GM12878 (cell line): Measurements from ENCODE around the gene GPR31. TPM values are rescaled to one million over a fixed set of nuclear protein-coding genes. Genes with fewer than 3 reads are reported as not detected.

Experiments used
- ATF7 ChIP-seq: fragments of 450-650 bp; IDR thresholded peaks from 2 replicates; pipeline ENCODE4 v1.6.1; 2016; ENCODE audit warnings: low read depth, mild to moderate bottlenecking
- BRCA1 ChIP-seq: IDR thresholded peaks from 2 replicates; pipeline ENCODE4 v1.6.1; 2011; ENCODE audit warnings: low read depth, low read length, improper control_type of control experiment
- IKZF1 ChIP-seq: fragments of 450-650 bp; conservative IDR thresholded peaks from 2 replicates; pipeline ENCODE4 v1.6.1; 2017; ENCODE audit warnings: antibody characterized with exemption, mild to moderate bottlenecking
- LARP7 ChIP-seq: fragments of 450-650 bp; IDR thresholded peaks from 2 replicates; pipeline ENCODE4 v1.6.1; 2017; ENCODE audit warnings: mild to moderate bottlenecking
- MXI1 ChIP-seq: fragments of 150-350 bp; IDR thresholded peaks from 2 replicates; pipeline ENCODE4 v1.6.1; 2011; ENCODE audit warnings: low read depth, mild to moderate bottlenecking, inconsistent platforms, low read length, improper control_type of control experiment
- MYB ChIP-seq: fragments of 150-350 bp; IDR thresholded peaks from 2 replicates; pipeline ENCODE4 v1.6.1; 2014; ENCODE audit warnings: mild to moderate bottlenecking, low read depth, low read length, borderline replicate concordance
- NFIC ChIP-seq: IDR thresholded peaks from 2 replicates; pipeline ENCODE4 v1.6.1; 2012; ENCODE audit warnings: low read depth, mild to moderate bottlenecking, inconsistent platforms, low read length, moderate library complexity
- PRDM15 ChIP-seq: fragments of 450-650 bp; formaldehyde crosslinking; IDR thresholded peaks from 2 replicates; pipeline ENCODE4 v1.4.0; 2020; ENCODE audit warnings: mild to moderate bottlenecking, moderate library complexity
- RUNX3 ChIP-seq: IDR thresholded peaks from 2 replicates; pipeline ENCODE4 v1.6.1; 2012; ENCODE audit warnings: low read length, inconsistent platforms
- ZBTB11 ChIP-seq: fragments of 450-650 bp; formaldehyde crosslinking; IDR thresholded peaks from 2 replicates; pipeline ENCODE4 v1.5.0; 2022; ENCODE audit warnings: mild to moderate bottlenecking, missing genetic modification characterization
- polyA plus RNA-seq, 11 experiments: library from polyadenylated mRNA; depleted of rRNA in 4 of 11; unstranded in 6 of 11; stranded (reverse) in 5 of 11; fragments of >200 nt; fragmentation: Nextera tagmentation in 4 of 11; fragmentation: Illumina TruSeq in 1 of 11; extraction: Ambion mirVana in 4 of 11; extraction: Trizol in 1 of 11; gene quantifications; 1 replicate in 1 of 11; 2 replicates in 10 of 11; pipeline versions ENCODE4 v1.2.1 to v1.2.3, GENCODE V29; 2011 to 2016; ENCODE audit warnings: inconsistent platforms in 2 of 11, missing spikeins in 2 of 11, low read depth in 1 of 11
- total RNA-seq, 4 experiments: library from RNA; depleted of rRNA in 3 of 4; stranded (reverse); fragments of >200 nt in 3 of 4; fragmentation: Illumina TruSeq in 1 of 4; extraction: Trizol in 1 of 4; gene quantifications; 2 replicates each; pipeline versions ENCODE4 v1.2.1 to v1.2.3, GENCODE V29; 2013 to 2021
- TF ChIP-seq, protein P1 (sequence below), 3 experiments: IDR thresholded peaks in 2 of 3; conservative IDR thresholded peaks in 1 of 3; 2 replicates each; pipeline ENCODE4 v1.5.1; 2011; ENCODE audit warnings: low read depth in 3 of 3, low read length in 3 of 3, mild to moderate bottlenecking in 3 of 3, control low read depth in 2 of 3, moderate library complexity in 2 of 3, inconsistent platforms in 1 of 3, mixed read lengths in 1 of 3; ENCODE audit not compliant: control insufficient read depth in 2 of 3, insufficient read depth in 1 of 3; ENCODE audit errors: extremely low read depth in 1 of 3
- TF ChIP-seq, protein P2 (sequence below): fragments of 450-650 bp; IDR thresholded peaks from 2 replicates; pipeline ENCODE4 v1.6.1; 2017; ENCODE audit warnings: mild to moderate bottlenecking, moderate library complexity
- TF ChIP-seq, protein P3 (sequence below): fragments of 450-650 bp; conservative IDR thresholded peaks from 2 replicates; pipeline ENCODE4 v1.6.1; 2017; ENCODE audit warnings: mild to moderate bottlenecking, moderate library complexity

The GPR31 gene
- total and polyA plus RNA-seq, 10 of the 15 experiments (the other 5 are each of a cell fraction or from before 2014, with no cell fraction given): not detected

DNA sequence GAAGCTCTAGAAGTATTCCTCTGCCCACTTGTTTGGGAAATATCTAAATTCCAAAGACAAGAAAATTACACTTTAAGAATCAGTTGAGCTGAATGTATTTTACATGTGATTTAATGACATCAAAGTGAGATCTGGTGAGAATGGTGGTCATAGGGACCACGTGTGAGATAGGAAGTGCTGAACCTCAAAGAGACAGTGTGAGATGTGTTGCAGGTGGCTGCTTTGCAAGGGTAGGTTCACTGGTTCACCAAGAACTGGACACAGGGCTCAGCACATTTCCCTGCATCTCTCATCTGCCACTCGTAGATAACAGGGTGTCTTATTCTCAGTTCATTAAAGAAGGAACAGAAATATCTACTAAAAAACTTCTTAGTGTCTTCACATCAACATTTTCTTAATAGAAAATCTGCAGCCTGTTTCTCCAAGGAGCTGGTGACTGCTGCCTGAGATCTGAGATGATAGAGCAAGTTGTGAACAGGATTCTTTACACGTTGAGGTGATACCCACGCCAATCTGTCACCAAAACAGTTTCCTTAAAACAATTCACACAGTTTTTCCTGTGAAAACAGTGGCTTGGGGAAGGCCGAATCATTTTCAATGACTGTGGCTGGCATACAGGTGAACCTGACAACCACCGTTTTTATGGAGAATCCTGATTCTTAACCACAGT is 27.6 kb downstream of the GPR31 start (continued):
- TF ChIP-seq PRDM15 (no peak), IKZF1 (no peak; the same call in 1 of the 2 replicates), NFIC (no peak), MXI1 (no peak), BRCA1 (no peak), MYB (no peak), ZBTB11 (CRISPR knock-in tag) (no peak), ATF7 (peak; percentile 59), LARP7 (no peak), RUNX3 (peak; percentile 65; the same call in 1 of the 2 replicates)
- TF ChIP-seq, protein P1, sequence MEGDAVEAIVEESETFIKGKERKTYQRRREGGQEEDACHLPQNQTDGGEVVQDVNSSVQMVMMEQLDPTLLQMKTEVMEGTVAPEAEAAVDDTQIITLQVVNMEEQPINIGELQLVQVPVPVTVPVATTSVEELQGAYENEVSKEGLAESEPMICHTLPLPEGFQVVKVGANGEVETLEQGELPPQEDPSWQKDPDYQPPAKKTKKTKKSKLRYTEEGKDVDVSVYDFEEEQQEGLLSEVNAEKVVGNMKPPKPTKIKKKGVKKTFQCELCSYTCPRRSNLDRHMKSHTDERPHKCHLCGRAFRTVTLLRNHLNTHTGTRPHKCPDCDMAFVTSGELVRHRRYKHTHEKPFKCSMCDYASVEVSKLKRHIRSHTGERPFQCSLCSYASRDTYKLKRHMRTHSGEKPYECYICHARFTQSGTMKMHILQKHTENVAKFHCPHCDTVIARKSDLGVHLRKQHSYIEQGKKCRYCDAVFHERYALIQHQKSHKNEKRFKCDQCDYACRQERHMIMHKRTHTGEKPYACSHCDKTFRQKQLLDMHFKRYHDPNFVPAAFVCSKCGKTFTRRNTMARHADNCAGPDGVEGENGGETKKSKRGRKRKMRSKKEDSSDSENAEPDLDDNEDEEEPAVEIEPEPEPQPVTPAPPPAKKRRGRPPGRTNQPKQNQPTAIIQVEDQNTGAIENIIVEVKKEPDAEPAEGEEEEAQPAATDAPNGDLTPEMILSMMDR (IDR thresholded peaks at IDR 0.05 in 2 of 3, conservative IDR thresholded peaks at IDR 0.05 in 1 of 3; ENCODE audit: control insufficient read depth in 2 of 3, extremely low read depth in 1 of 3, insufficient read depth in 1 of 3, low read depth in 3 of 3, low read length in 3 of 3): no peak
- TF ChIP-seq, protein P2, sequence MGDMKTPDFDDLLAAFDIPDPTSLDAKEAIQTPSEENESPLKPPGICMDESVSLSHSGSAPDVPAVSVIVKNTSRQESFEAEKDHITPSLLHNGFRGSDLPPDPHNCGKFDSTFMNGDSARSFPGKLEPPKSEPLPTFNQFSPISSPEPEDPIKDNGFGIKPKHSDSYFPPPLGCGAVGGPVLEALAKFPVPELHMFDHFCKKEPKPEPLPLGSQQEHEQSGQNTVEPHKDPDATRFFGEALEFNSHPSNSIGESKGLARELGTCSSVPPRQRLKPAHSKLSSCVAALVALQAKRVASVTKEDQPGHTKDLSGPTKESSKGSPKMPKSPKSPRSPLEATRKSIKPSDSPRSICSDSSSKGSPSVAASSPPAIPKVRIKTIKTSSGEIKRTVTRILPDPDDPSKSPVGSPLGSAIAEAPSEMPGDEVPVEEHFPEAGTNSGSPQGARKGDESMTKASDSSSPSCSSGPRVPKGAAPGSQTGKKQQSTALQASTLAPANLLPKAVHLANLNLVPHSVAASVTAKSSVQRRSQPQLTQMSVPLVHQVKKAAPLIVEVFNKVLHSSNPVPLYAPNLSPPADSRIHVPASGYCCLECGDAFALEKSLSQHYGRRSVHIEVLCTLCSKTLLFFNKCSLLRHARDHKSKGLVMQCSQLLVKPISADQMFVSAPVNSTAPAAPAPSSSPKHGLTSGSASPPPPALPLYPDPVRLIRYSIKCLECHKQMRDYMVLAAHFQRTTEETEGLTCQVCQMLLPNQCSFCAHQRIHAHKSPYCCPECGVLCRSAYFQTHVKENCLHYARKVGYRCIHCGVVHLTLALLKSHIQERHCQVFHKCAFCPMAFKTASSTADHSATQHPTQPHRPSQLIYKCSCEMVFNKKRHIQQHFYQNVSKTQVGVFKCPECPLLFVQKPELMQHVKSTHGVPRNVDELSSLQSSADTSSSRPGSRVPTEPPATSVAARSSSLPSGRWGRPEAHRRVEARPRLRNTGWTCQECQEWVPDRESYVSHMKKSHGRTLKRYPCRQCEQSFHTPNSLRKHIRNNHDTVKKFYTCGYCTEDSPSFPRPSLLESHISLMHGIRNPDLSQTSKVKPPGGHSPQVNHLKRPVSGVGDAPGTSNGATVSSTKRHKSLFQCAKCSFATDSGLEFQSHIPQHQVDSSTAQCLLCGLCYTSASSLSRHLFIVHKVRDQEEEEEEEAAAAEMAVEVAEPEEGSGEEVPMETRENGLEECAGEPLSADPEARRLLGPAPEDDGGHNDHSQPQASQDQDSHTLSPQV: peak; percentile 44; the same call in 1 of the 2 replicates
- TF ChIP-seq, protein P3, sequence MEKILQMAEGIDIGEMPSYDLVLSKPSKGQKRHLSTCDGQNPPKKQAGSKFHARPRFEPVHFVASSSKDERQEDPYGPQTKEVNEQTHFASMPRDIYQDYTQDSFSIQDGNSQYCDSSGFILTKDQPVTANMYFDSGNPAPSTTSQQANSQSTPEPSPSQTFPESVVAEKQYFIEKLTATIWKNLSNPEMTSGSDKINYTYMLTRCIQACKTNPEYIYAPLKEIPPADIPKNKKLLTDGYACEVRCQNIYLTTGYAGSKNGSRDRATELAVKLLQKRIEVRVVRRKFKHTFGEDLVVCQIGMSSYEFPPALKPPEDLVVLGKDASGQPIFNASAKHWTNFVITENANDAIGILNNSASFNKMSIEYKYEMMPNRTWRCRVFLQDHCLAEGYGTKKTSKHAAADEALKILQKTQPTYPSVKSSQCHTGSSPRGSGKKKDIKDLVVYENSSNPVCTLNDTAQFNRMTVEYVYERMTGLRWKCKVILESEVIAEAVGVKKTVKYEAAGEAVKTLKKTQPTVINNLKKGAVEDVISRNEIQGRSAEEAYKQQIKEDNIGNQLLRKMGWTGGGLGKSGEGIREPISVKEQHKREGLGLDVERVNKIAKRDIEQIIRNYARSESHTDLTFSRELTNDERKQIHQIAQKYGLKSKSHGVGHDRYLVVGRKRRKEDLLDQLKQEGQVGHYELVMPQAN: no peak
